Liver (tissue), 3 donors: ENCODE measurements around the gene PPM1A.

ENCODE experiments used
- CTCF ChIP-seq: fragments of 150-350 bp; IDR thresholded peaks from 2 replicates; pipeline ENCODE4 v1.5.1; 2017; ENCODE audit warnings: improper control_type of control experiment, low read depth, low read length; ENCODE audit not compliant: missing input control
- GABPA ChIP-seq, 2 donors: IDR thresholded peaks in 1 of 2; conservative IDR thresholded peaks in 1 of 2; 2 replicates each; pipeline ENCODE4 v1.6.1; 2016; ENCODE audit warnings: antibody characterized with exemption in 2 of 2, mild to moderate bottlenecking in 1 of 2, moderate library complexity in 1 of 2
- JUND ChIP-seq, 2 donors: IDR thresholded peaks; 2 replicates each; pipeline ENCODE4 v1.6.1; 2016; ENCODE audit warnings: antibody characterized with exemption in 2 of 2
- RAD21 ChIP-seq, 2 donors: IDR thresholded peaks; 2 replicates each; pipeline ENCODE4 v1.6.1; 2016; ENCODE audit warnings: antibody characterized with exemption in 2 of 2, mild to moderate bottlenecking in 2 of 2
- TAF1 ChIP-seq: conservative IDR thresholded peaks from 2 replicates; pipeline ENCODE4 v1.6.1; 2016; ENCODE audit warnings: antibody characterized with exemption, mild to moderate bottlenecking
- donor health status: healthy.
- donor health status: healthy.

- TF ChIP-seq CTCF (no peak), JUND (IDR thresholded peaks at IDR 0.05) (no peak), GABPA (IDR thresholded peaks at IDR 0.05 in 1 of 2, conservative IDR thresholded peaks at IDR 0.05 in 1 of 2) (no peak), TAF1 (no peak), RAD21 (IDR thresholded peaks at IDR 0.05) (no peak)
Measured at GRCh38 chr14:60210703-60211102, 38.3 kb upstream of the PPM1A start.
